ENCODE results near the gene IFITM5. TPM values are rescaled to one million over a fixed set of nuclear protein-coding genes. Genes with fewer than 3 reads are reported as not detected.
"Not testable (repeated sequence)": the region's sequence is repeated elsewhere in the genome, so short reads cannot be mapped to it uniquely, and the experiment has no call there.

Gene IFITM5
- total RNA-seq, 1 donor from 2014 or later, result not detected

- DNase-seq, result not testable (repeated sequence)
Measured at GRCh38 chr11:311013-311748, 11.9 kb upstream of the IFITM5 start.

GRCh38 chr11:309979-310572 is 10.8 kb upstream of the IFITM5 start:
- peak; percentile 34 for DNase-seq

DNA sequence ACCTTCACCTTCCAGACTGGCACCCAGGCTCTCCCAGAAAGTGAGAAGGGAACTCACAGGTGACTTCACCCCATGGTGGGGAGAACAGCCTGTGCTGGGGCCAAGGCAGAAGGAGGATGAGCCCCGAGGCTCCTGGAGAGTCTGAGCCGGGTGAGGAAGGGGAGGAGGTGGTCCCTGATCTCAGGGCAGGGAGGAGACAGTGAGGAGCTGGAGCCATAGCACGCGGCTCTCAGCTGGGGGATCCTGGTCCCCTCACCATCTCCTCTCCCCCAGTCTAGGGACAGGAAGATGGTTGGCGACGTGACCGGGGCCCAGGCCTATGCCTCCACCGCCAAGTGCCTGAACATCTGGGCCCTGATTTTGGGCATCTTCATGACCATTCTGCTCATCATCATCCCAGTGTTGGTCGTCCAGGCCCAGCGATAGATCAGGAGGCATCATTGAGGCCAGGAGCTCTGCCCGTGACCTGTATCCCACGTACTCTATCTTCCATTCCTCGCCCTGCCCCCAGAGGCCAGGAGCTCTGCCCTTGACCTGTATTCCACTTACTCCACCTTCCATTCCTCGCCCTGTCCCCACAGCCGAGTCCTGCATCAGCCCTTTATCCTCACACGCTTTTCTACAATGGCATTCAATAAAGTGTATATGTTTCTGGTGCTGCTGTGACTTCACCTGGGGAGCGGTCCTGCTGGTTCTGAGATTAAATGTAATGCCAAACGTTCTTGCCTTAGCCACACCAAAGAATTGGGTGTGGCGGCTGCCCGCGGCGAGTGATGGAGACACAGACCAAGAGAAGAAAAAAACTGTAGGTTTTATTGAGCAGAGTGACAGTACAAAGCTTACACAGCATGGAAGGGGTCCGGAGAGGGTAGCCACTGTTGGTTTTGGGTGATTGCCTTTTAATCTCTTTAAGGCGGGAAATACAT is 9.7 kb upstream of the IFITM5 start:
- not testable (repeated sequence) for DNase-seq

DNA sequence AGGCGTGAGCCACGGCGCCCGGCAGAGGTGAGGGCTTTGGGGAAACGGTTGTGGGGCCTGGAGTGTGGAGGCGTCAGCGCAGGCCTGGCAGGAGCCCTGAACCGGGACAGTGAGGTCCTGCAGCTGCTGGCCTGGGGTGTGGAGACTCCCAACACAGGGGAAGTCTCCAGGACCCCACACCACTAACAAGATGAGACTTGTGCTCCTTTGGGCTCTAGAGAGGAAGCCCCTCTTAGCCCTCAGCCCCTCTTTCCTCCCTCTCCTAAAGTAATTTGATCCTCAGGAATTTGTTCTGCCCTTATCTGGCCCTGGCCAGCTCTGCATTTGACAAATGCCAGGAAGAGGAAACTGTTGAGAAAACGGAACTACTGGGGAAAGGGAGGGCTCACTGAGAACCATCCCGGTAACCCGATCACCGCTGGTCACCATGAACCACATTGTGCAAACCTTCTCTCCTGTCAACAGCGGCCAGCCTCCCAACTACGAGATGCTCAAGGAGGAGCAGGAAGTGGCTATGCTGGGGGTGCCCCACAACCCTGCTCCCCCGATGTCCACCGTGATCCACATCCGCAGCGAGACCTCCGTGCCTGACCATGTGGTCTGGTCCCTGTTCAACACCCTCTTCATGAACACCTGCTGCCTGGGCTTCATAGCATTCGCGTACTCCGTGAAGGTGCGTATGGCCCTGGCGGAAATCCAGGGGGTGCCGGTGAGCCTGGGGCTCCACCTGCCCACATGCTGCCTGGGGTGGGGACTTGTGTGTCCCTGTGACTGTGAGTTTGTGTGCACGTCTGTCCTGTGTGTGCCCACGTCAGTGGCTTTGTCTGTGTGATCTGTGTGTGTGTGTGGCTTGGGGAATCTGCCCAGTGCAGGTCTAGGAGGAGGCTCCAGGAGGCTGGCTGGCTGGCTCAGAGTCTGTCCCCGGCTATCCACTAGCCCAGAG is 8.7 kb upstream of the IFITM5 start, which contains the start of gene IFITM2:
Gene IFITM2 (plus strand): TSS at position 51 of the 943 bp plus-strand sequence. CDS start 377 bp downstream, at position 428.
- DNase-seq, result peak; percentile 80

DNA sequence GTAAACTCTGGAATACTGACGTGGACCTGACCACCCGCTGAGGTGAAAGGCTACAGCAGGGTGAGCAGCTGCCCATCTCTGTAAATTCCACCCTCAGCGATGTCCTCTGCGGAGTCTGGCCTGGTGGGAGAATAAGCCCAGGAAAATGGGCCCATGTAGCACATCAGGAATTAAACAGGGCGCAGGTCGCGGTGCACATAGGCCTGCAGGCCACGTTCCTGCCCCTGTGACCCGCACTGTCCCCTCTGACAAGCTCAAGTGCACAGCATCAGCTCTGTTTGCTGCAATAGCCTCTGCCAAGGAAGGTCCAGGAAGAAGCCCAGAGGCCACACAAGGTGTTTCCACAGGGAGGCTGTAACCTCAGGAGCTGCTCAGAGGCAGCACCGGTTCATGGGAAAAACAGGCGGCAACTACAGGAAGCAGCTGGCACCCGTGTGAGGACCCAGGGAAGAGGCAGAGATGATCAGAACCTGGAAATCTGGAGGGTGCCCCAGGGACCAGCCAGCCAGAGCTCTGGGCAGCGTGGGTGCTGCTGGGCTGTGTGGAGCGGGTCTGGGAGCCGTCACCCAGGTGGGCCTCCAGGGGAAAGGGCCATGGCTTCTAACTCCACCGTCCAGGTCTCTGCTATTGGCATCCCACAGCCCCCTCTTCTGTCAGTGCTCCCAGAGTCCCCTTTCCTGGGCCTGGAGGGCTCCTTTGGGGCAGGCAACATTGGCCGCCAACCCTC is 7.5 kb upstream of the IFITM5 start:
- DNase-seq, result no peak

- DNase-seq, result no peak
Measured at GRCh38 chr11:305844-306211, 6.5 kb upstream of the IFITM5 start.

DNA sequence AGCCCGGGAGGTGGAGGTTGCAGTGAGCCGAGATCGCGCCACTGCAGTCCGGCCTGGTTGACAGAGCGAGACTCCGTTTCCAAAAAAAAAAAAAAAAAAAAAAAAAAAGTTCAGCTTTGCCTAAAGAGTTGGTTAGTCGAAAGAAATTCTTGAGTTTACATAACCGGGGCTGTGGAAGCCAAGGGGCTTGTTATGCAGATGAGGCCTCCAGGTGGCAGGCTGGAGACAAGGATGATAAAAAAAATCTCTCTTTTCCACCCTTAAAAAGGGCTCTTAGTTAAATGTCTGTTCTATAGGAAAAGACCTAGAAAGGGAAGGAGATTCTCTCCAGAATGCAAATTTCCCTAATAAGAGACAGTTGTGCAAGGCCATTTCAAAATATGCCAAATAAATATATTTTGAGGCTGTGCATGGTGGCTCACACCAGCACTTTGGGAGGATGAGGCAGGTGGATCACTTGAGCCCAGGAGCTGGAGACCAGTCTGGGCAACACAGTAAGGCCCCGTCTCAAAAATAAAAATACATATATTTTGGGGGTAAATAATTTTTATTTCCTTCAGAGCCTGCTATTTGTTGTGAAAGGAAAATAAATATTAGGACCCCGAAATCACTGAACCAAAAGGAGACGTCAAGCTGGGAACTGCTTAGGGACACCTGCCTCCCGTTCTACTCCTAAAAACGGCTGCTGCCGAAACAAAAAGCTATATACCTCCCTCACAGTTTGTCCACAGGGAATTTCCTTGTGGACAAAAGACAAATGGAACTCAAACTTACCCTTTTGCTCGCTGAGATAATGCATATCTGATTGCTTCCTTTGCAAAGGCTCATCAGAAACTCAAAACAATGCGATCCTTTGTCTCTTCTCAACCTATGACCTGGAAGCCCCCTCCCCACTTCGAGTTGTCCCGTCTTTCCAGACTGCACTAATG is 5.9 kb upstream of the IFITM5 start:
- DNase-seq, result peak; percentile 85

GRCh38 chr11:304061-304506 is 4.8 kb upstream of the IFITM5 start:
- no peak for DNase-seq

DNA sequence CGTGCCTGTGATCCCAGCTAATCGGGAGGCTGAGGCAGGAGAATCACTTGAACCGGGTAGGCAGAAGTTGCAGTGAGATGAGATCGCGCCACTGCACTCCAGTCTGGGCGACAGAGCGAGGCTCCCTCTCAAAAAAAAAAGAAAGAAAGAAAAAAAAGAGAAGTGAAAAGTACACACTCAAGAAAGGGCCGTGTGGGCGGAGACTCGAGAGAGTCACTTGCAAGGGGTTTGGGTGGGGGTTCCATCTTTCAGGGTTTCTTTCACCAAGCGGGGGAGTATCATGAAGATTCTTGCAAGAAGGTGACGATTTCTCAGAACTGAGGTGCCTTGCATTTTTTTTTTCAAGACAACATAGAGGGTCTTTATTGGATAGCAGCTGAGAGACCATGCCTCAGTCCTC is 4.0 kb upstream of the IFITM5 start:
- no peak for DNase-seq

DNA sequence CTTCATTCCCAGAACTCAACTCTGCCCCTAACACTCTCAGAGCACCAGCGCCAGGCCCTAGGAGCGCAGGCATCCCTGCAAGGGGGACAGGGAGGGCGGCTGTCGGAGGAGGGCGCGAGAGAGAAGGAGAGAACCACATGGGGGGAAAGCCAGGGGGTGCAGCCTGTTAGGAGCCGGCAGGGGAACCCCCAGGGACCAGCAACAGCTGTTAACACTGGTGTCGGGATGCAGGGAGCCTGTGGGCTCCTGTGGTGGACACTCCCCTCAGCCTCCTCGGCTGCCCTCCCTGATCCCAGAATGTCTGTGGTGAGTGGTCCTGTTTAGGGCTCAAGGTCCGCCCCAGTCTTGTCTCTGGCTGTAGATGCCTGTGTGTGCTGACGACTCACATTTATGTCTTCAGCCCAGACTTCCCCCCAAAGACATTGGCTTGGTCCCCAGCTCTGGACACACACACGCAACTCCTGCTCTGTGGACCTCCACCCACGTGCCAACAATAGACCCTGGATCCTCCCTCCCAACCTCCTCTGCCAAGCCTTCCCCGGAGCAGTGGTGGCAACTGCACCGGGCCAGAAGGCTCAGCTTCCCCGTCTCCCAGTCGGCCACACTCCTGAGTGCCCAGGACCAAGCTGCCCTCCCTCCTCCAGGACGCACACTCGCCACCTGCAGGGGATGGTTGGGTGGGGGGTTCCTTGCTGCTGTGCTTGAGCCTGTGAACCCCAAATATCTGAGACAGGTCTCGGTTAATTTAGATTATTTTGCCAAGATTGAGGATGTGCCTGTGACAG is 817 bp upstream of the IFITM5 start:
- DNase-seq, result peak; percentile 34

DNA sequence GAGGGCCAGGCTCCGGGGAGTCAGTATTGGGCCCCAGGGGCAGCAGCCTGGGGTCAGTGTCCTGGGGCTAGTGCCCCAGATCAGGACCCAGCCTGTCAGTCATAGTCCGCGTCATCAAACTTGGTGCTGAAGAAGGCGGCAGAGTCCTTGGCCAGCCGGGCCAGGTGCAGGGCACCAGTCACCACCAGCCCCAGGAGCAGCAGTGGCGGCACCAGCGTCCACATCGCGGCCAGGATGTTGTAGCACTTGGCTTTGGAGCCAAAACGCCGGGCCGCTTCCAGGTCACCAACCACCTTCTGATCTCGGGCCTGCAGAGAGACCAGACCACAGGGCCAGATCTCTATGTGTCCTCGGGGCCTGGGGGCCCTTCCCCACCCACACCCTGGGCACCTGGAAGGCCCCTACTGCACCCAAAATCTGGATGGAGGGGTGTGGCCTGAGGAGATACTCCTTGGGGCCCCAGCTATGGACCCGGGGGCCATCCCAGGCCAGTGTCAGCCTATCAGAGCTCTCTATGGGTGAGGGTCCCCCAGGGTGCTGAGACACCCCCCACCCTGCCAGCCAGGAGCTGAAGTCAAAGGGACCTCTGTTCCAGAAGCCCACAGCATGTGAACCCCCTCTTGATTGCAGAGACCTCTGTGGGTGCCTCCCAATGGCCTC is 790 bp downstream of the IFITM5 start:
- DNase-seq, result peak; percentile 26

DNA sequence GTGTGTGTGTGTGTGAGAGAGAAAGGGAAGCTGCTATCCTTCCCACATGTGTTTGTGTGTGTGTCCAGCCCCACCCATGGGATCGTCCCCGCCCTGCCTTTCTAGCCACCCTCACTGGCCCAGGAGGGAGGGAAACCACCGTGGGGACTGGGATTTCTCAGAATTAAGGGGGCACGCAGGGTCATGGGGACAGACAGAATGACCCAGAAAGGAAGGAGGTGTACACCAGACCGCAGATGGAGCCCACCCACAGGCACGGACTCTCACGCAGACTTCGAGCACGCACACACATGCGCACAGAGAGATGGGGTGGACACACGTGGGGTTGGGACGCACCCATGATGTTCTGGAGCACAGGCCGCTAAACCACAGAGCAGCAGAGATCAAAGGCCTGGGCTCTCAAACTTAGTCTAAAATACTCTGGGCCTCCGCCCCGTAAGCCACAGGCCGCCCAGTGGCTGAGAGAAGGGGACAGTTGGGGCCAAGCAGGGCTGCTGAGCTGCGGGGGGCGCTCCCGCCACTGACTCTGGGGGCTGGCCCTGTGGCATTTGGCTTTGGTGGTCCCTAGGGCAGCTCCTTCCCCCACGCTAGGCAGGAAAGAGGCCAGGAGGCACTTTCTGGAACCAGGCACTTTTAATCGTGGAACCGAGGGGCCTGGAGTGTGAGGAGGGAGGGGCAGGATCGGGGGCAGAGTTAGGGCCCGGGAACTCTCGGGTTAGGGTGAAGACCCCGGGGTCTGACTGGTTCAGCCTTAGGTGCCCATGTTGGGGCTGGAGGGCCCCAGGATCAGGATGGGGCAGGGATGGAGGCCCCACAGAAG is 1.5 kb downstream of the IFITM5 start:
- no peak for DNase-seq

- no peak for DNase-seq
Measured at GRCh38 chr11:297051-297585, 2.2 kb downstream of the IFITM5 start.

DNA sequence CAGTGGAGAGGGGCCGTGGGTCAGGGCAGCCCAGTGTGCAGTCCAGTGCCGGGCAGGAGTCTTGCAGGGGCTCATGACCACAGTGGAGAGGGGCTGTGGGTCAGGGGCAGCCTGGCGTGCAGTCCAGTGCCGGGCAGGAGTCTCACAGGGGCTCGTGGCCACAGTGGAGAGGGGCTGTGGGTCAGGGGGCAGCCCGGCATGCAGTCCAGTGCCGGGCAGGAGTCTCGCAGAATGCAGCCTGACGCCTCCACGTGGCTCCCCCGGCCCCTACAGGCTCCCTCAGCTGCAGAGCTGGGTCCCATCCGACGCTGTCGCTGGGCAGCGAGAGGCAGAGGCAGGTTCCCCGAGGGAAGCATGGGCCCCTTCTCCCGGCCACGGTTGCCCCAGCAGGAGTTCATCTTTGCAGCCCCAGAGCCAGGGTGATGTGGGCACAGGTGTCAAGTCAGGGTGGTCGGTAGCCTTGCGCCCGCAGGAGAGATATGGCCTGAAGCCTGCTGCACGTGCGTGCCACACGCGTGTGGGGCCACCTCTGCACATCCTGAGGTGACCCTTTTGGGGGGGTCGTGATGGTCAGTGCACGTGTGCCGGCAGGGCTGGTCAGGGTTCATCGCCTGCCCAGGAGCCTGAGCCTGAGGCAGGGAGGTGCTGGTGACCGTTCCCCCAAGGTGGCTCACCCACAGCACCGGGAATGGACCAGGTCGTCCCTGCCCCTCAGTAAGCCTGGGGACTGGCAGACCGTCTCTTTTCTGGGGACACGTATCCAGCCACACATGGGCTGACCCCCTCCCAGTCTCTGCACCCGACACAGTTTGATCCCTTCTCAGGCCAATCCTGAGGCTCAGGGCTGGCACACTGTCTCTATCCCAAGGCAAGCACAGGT is 2.9 kb downstream of the IFITM5 start:
- DNase-seq, result no peak

DNA sequence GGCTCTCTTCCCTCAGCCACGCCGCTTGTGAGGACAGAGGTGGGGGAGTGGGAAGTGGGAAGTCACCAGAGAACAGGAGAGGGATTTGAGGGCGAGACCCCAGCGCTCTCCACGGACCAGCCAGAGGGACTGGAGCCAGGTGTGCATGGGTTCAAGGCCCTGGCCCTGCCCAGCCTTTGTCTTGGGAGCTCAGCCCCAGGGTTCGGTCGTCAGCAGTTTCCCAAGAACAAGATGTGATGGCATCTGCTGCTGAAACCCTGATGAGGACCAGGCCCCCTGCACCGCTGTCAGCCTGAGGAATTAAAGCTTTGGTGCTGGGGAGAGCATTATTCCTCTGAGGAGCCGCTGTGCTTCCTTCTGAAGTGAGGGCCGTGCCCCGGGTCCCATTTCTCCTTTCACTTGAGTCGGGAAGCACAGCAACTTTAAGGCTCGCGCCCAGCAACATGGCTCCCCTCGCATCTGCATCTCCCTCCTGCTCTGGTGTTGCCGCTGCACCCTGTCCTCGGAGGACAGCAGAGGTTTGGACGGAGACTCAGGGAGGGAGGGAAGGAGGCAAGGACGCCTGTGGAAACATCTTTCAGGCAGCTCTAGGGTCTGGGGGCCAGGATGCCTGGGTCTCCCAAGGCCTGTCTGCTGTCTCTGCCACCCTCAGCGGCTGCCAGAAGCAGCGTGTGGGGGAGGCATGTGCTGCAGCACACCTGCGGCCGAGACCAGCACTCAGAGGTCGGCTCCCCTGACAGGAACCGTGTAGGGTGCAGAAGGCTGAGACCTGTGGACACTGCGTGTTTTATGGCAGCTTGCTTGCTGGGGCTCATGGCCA is 3.8 kb downstream of the IFITM5 start:
- DNase-seq, result no peak

DNA sequence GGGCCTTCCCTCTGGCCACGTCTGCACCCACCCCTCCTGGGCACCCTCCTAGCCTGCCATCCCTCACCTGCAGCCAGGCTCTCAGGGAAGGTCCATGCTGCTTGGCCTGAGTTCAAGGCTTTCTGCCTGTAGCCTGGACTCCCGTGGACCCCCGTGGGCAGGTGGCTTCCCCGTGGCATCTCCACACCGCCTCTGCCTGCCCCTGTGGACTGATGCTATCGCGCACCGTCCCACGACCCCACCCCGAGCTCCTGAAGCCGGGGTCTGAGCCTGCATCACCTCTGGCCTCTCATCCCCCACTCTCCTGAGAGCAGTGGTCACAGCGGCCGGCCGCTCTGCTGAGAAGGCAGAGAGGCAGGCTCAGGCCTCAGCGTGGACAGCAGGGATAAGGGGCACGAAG is 4.5 kb downstream of the IFITM5 start:
- no peak for DNase-seq
